Colon (tissue), 2 donors: ENCODE measurements around the gene MAMLD1.

Experiments used
- FAIRE-seq: peaks from 2 replicates; lab custom pipeline; 2012; peaks lifted over from hg19 to GRCh38; lab: Jason Lieb, UNC
- donor health status: control.
- donor health status: control.

MAMLD1 gene

DNA sequence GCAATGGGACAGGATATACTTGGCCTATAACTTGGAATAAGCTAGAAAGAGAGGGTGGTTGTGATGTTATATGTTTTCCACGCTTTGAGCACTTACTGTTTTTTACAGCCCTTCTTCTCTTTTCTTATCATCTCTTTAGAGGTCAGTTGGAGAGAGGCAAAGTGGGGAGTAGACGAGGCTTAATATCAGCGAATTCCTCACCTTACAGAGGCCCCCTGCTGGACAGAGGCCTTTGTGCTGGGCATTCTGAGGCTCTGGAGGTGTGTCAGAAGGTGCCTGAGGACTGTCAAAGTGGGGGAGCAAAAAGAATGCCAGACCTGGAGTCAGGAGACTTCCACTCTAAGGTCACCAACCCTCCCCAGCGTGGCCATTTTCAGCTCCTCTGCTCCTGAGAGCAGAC is 42.5 kb downstream of the MAMLD1 start:
- FAIRE-seq, result no peak

DNA sequence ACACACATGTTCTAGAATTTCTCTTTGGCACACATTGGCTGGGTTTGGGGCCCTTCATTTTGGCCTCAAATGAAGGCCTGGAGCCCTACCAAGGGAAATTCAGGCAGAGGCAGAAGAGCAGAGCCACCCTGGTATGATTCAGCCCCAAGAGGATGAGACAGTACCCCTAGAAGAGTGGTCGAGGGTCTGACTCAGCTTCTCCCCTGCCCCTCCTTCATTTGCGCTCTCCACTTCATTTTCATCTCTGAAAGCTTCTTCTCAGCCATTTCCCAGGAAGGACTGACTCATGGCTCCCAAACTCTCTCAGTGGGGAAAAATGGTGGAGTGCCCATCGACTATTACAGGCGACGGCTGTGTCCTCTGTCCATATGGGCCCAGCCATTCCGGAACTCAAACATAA is 43.5 kb downstream of the MAMLD1 start:
- FAIRE-seq, result no peak

DNA sequence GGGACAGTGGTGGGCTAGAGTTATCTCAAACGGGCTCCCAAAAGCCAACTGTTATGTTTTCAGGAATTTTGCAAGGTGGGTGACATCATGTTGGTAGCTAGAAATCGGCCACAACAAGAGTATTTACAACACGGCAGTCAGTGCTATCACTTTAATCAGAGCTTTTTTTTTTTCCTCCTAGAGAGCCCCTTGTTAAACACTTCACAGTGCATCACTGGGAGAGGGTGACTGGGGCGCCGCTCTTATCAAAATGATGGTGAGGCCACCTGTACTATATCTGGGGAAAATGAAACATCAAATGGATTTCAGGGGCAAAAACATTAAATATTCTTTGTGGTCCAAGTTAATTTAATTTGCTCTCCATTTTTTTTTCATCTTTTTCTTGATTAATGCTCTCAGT is 44.9 kb downstream of the MAMLD1 start:
- FAIRE-seq, result no peak

DNA sequence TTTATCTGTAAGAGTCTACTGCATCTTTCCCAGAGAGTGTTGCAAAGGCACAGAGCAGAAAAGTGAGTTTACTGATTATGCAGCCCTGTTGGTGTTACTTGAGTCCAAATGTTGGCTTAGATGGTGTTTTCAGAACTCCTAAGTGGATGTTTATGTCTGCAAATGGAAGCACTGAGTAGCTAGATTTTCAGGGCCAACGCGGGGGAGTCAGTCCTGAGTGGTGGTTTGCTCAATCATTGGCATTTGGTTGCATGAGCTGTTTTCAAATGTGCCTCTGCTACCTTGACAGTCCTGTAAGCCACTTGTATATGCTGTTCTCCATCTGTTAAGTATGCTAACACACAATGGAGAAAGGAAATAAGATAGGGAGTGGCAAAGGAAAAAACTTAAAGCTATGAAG is 45.4 kb downstream of the MAMLD1 start:
- FAIRE-seq, result no peak

DNA sequence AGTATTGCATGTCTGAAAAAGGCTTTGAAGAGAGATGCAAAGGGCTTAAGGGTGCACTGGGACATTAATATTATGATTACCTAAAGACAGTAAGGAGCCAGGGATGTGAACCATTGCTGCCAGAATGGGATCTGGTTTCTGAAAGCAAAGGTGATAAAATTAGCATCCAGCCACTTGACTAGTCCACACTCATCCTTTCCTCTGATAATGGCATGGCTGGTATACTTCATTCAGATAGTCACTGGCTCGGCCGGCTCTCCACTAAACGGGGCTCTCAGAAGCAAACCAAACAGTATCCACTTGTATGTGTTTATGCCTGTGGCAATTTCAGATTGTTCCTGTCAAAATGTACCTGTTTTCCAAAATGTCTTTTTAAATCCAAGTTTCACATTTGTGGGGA is 46.4 kb downstream of the MAMLD1 start:
- no peak for FAIRE-seq

DNA sequence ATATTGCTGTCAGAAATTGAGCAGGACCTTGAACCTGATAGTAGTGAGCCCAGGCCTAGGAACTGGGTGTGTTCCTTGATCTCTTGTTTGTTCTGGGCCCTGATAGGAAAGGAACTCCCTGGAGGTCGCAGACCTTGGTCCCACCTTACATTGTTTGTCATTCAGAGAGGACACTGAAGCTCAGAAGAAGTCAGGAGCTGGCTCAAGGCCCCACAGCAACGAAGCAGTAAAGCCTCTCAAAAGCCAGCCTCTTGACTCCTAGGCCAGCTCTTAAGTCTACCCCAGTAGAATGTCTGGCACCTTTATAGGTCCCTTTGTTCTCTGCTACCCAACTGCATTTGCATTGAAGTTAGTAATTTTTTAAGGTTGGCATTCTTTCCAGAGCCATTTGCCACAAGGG is 46.8 kb downstream of the MAMLD1 start:
- FAIRE-seq, result no peak

DNA sequence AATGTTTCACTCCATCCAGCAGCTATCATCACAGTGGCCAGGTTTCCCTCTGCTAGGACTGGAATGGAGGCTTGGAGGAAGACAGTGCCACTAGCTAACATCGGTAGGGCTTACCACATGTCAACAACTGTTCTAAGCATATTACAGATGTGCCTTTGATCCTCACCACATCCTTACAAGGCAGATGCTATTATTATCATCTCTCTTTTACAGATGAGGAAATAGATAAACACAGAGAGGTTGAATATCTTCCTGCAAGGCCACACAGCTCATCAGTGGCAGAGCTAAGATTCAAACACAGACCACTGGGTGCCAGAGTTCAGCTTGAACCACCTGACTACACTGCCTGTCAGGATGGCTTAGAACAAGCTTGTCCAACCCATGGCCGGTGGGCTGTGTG is 47.4 kb downstream of the MAMLD1 start:
- FAIRE-seq, result no peak

DNA sequence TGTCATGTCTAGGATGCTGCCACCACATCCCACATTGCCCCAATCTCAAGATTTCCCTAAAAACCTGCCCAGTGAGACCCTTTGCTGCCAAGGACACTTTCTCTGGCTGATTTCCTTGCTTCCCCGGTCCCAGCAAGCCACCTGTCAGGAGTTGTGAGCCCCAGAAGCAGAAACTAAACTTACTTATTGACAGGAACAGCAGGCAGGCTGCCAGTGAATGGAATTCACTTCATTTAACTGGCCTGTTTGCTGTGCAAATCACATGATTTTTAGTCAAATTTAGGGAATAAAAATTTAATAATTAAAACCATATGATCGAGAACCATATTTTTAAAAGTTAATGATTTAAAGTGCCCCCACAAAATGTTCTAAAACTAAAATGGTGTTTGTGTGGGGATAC is 48.5 kb downstream of the MAMLD1 start:
- no peak for FAIRE-seq

DNA sequence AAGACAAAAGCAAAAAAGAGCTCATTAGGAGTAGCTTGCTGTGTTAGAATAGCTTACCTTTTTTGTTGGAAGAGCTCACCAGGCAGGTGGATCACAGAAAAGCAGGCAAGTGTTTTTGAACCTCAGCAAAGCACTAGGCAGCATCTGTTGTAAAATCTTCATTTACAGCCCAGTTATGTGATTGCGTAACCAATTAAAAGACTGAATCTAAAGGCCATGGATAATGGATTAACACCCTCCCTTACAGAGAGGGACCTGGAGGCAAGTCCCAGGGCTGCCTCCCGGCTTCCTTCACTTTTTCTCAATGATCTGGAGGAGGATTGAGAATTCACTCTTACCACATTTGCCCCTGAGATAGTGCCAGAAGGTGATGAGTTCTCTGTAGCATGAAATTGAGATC is 51.1 kb downstream of the MAMLD1 start:
- no peak for FAIRE-seq

DNA sequence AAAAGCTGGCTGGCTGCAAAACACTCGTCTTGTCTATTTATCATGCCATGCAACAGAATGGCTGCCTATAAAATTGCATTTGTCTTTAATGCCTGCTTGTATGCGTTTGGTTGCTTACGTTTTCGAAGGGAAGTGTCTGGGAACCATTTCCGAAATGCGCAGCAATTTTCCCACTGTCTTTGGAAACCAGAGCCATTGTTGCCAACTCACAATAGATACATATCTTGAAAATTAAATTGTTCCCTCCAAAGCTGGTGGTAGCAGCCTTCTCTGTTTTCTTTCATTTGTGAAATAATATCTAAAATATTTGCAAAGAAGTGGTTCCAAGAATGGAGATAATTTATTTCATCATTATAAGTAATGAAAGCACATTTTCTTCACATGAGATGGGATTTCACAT is 53.4 kb downstream of the MAMLD1 start:
- no peak for FAIRE-seq

DNA sequence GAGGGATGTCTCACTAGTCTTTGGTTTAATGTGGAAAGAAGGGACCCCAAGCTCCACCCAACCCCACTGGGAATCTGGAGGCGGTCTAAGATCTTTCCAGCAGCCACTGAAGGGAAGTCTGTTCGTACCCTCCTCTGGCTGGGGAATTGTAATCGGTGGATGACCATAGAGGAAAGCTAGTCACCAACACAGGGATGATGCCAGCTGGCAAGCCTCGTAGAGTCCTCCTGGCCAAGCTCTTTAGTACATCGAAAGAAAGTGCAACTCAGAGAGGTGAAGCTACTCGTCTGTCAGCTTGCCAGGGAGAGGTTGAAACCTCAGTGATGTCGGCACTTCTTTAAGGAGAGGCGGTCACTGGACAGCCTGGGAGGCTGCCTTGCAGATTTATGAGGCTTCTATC is 58.7 kb downstream of the MAMLD1 start:
- FAIRE-seq, result no peak

DNA sequence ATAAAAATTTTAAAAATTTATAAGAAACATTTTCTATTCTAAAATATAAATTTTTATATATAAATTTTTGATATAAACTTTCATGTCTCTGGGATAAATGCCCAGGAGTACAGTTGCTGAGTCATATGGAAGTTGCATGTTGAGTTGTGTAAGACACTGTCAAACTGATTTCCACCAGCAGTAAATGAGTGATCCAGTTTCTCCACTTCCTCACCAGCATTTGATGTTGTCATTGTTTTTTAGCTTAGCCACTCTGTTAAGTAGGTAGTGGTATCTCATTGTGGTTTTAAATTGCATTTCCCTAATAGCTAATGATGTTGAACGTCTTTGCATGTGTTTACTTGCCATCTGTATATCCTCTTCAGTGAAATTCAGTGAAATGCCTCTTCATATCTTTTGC is 66.5 kb downstream of the MAMLD1 start:
- FAIRE-seq, result no peak

DNA sequence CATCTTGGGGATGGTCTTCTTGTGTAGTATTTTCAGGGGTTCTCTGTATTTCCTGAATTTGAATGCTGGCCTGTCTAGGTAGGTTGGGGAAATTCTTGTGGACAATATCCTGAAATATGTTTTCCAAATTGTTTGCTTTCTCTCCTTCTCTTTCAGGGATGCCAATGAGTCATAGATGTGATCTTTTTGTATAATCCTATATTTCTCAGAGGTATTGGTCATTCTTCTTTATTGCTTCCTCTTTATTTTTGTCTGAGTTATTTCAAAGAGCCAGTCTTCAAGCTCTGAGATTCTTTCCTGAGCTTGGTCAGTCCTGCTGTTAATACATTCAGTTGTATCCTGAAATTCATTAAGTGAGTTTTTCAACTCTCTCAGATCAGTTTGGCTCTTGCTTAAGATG is 73.1 kb downstream of the MAMLD1 start:
- FAIRE-seq, result no peak

DNA sequence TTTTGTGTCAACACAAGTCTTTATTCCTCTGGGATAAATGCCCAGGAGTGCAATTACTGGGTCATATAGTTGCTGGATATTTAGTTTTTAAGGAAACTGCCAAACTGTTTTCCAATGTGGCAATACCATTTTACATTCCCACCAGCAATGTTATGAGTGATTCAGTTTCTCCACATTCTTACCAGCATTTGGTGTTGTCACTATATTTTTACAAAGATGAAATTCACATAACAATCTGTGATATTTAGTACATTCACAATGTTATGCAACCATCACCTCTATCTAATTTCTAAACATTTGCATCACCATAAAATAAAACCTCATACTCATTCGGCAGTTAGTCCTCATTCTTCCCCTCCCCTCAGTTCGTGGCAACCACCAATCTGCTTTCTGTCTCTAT is 75.0 kb downstream of the MAMLD1 start:
- no peak for FAIRE-seq

DNA sequence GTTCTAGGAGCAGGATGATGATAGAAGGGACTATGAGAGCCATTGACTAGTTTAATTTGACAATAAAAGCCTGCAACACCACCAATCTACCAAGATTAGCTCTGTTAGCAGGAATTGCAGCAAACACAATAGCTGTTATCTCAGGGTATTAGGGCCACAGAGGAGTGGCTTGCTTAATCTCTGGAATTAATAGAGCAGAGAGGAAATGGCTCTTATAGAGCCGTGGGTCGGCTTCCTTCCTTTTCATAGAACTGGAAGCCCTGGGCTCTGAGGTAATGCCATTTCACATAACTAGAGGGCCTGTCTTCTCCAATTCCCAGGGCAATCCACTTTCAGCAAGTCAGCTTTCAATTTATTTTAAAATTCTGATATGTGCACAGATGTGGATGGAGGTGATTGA is 83.0 kb downstream of the MAMLD1 start:
- no peak for FAIRE-seq

DNA sequence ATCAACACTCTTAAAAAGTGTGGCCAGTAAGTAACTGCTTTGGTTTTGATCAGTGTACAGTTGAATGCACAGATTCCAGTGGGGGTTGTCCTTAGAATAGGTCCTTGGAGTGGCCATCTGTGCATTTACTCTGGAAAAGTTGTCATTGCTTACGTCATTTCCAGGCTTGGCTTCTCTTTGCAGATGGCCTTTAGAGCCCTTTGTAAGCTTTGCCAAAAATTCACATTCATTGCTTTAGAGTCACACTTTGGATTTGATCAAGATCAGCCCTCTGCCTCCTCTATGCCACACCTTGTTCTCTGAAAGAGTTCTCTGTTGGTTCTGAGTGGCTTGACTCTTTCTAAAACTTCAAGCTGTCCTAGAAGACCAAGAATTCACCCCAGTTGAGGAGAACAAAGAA is 83.9 kb downstream of the MAMLD1 start:
- FAIRE-seq, result no peak

DNA sequence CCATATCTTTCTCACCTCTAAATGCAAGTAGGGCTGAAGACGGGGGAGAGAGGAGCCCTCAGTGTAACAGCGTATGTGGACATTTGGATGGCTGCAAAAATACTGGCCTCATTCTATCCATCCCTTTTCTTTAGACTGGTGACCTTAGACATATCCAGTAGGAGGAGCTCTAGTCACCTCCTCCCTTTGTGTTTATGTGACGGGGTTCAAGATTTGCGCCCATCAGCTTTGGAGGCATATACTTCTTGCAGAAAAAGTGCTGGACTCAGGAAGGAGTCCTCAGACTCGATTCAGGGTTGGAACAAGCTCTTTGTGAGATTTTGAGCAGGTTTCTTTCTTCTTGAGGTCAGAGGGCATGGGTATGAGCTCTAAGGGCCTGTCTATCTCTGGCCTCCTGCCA is 86.2 kb downstream of the MAMLD1 start:
- FAIRE-seq, result no peak

DNA sequence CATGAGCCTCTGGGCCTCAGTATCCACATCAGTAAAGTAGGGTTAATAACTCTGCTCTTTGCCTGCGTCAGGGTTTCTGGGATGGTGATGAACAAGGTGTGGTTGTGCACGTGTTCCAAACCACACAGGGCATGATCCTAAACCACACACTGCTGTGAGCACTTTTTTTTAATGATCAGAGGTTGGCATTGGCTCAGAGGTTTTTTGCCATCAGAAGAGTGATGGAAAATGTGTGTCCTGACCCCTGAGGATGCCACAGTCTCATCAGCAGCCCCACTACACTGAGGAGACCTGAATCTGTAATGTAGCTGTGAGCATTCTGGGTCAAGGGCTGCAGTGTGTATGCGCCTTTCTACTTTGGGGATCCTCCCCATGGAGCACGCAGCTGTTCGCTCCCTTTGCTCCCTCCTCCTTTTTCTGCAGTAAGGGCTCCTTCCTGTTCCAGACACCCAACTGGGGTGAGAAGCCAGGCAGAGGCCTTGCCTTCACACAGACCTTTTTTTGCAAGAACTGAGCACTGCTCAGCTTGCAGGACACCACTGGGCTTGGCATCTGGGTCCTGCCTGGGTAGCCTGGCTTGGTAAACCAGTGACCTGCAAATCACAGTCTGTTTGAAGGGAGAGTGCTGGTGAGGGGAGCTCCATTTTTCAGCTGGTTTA is 87.5 kb downstream of the MAMLD1 start:
- no peak for FAIRE-seq

DNA sequence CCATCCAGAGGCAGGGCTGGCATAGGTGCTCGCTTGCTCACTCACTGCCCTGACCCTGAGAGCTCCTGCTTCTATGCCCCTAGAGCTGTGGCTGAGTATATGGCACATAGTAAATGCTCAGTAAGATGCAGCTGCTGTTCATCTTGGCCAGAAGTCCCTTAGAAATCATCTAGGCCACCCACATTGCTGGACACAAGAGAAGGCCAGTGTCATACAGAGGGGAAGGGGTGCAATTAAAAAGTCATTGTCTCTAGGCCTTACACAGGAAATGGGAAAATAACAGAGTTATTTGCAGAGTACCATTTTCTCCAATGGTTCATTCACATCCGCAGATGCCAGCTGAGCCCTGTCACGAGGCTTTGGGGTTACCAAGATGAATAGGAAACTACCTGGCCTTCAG is 88.8 kb downstream of the MAMLD1 start:
- FAIRE-seq, result no peak

DNA sequence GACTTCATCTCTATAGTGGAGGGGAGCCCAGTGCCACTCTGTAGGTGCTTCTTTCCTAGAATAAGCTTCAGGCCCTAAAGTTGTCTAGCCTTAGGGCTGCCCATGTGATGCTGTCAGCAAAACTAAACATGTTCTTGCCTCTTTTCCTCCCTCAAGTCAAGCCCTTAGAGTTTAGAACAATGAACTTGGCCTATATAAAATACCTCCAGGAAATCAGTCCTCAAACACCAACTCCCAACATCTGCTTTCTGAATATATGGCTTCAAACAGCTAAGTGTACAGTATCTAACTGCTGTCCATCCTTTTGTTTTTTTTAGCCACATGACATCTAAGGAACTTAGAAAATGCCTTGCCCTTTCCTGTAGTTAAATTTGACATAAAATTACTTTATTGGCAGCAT is 91.0 kb downstream of the MAMLD1 start:
- no peak for FAIRE-seq

DNA sequence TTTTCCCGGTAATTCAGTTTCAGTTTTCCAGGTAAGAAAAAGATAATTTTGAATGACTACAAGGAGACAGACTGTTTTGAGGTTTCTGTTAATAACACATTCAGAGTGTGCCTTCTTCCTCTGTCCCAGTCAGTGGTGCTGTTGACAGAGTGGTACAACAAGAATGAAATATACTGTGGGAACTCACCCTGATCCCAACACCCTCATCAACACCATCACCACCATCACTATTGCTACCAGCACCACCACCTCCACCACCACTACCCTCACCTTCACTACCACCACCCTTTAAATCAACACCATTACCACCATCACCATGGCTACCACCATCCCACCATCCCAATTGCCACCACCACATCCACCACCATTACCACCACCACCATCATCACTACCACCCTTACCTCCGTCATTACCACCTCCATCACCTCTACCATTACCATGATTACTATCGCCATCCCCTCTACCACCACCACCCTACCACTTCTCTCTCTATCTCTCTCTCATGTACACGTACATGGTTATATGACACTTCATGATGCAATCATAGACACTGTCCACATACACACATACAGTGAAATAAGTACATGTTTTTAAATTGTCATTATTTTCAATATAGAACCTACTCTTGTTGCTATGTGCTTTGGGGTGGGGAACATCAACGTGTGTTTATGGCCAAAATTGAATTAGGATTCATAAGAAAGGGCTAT is 91.5 kb downstream of the MAMLD1 start:
- no peak for FAIRE-seq

DNA sequence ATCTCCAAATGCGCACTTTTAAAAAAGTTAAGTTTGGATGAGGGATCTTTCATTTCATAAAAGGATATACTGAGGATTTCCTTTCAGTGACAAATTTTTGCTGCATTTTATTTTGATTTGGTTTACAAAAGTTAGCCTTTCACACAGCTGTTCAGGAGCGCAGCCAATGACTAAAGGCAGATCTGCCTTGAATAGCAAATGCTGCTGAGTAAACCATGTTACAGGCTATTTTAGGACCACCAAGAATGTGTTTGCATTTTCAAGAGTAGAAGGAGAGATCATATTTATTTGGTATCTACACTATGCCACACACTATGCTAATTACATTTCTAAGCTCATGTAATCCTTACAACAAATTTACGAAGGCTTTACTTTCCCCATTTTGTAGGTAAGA is 92.1 kb downstream of the MAMLD1 start:
- peak; percentile 38 for FAIRE-seq

DNA sequence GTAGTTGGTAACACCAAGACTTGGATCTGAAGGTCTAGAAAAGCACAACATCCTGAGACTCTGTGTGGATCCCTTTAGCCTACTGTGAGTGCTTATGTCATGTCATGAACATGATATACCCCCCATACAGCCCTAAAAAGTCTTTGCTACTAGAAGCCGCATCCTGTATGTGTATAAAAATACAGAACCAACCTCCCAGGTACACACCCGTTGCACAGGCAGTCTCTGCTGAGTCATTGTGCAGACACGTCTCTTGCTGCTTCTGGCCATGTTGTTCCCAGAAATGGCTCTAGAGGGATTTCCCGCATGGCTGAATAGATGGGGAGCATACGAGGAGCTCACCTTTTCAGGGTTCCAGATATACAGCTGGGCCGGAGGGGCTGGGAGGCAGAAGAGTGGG is 93.3 kb downstream of the MAMLD1 start:
- no peak for FAIRE-seq

DNA sequence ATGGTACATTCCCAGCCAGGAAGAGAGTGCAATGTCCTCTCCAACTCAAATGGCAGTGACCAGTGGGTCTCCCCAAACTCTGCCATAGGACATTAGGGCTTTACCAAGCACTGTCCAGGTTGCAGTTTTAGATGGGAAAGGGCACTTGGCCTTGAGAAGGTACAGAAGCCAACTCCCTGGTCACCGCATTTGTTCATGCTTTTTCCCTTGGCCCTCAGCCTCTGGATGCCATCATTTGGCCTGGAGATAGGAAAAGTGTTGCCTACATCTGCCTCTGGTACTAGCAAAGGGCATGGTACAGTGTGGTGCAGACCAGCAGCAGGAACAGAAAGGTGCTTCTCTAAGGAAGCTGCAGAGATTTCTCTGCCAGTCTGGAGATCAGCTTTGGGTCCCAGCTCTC is 93.8 kb downstream of the MAMLD1 start:
- no peak for FAIRE-seq
